Stimulated activated CD4-positive, alpha-beta T cell treated with anti-CD3 and anti-CD28 coated beads, Interleukin-12 subunit alpha, Interleukin-12 subunit beta, amount 100 ng/mL, for 48 hours (primary cell): ENCODE data around the gene ANO6.
"Not testable (repeated sequence)": the region's sequence is repeated elsewhere in the genome, so short reads cannot be mapped to it uniquely, and the experiment has no call there.

Experiments
- DNase-seq, 3 donors: peaks; one replicate each; pipeline ENCODE4 v3.0.0-alpha.2; 2020; ENCODE audit warnings: low read depth in 2 of 3, low spot score in 1 of 3

ANO6 gene

GRCh38 chr12:45242180-45242579 lies 26.3 kb downstream of the ANO6 start:
- DNase-seq: no peak

GRCh38 chr12:45243963-45244362 lies 28.1 kb downstream of the ANO6 start:
- no peak for DNase-seq

- DNase-seq: no peak
These were observed 28.9 kb downstream of the ANO6 start for GRCh38 chr12:45244561-45245343.

GRCh38 chr12:45246236-45246635 lies 30.3 kb downstream of the ANO6 start:
- DNase-seq: no peak

- no peak for DNase-seq
These were observed 31.7 kb downstream of the ANO6 start for GRCh38 chr12:45247589-45247988.

- no peak for DNase-seq
These were observed 32.2 kb downstream of the ANO6 start for GRCh38 chr12:45248095-45248494.

GRCh38 chr12:45254254-45254653 lies 38.4 kb downstream of the ANO6 start:
- no peak for DNase-seq

- DNase-seq: no peak
These were observed 40.8 kb downstream of the ANO6 start for GRCh38 chr12:45256721-45257120.

- DNase-seq: no peak
These were observed 41.5 kb downstream of the ANO6 start for GRCh38 chr12:45257185-45257930.

GRCh38 chr12:45259675-45260074 lies 43.8 kb downstream of the ANO6 start:
- DNase-seq: no peak

GRCh38 chr12:45260104-45260815 lies 44.4 kb downstream of the ANO6 start:
- no peak for DNase-seq

- no peak for DNase-seq
These were observed 45.0 kb downstream of the ANO6 start for GRCh38 chr12:45260854-45261253.

- not testable (repeated sequence) for DNase-seq
These were observed 46.3 kb downstream of the ANO6 start for GRCh38 chr12:45262185-45262584.

- DNase-seq: no peak
These were observed 47.7 kb downstream of the ANO6 start for GRCh38 chr12:45263587-45263986.

- DNase-seq: no peak
These were observed 52.9 kb downstream of the ANO6 start for GRCh38 chr12:45268672-45269411.

GRCh38 chr12:45269412-45269751 lies 53.5 kb downstream of the ANO6 start:
- DNase-seq: no peak

GRCh38 chr12:45270951-45271350 lies 55.1 kb downstream of the ANO6 start:
- DNase-seq: no peak

GRCh38 chr12:45273717-45274271 lies 57.9 kb downstream of the ANO6 start:
- no peak for DNase-seq

GRCh38 chr12:45276154-45276755 lies 60.4 kb downstream of the ANO6 start:
- no peak for DNase-seq

GRCh38 chr12:45278447-45278846 lies 62.6 kb downstream of the ANO6 start:
- DNase-seq: no peak
